WTC11 (cell line): ENCODE measurements around the gene GFRA1. TPM values are rescaled to one million over a fixed set of nuclear protein-coding genes. Genes with fewer than 3 reads are reported as not detected.

Source experiments
- ATAC-seq: fragments of 200-7000 bp; cut with Tn5 transposase; 2 replicates; pipeline ENCODE4 v1.10.0; 2021; ENCODE audit warnings: mild to moderate bottlenecking, moderate library complexity
- CTCF ChIA-PET: fragments of 300-600 bp; sonication (Branson Sonifier 250); formaldehyde crosslinking; loops from one replicate; lab custom pipeline; 2021; ENCODE audit warnings: antibody characterized with exemption; lab: Charles Lee
- POLR2A ChIA-PET: fragments of 350-600 bp; sonication (Branson Sonifier 250); formaldehyde crosslinking; loops from one replicate; lab custom pipeline; 2021; ENCODE audit warnings: antibody characterized with exemption; lab: Charles Lee
- DNase-seq: peaks from one replicate; pipeline ENCODE4 v3.0.0; 2021; ENCODE audit warnings: low spot score
- H3K27ac Mint-ChIP-seq: 2 replicates; pipeline ENCODE4 v1.8.0; 2021; ENCODE audit warnings: mixed read lengths
- H3K27me3 Mint-ChIP-seq: 2 replicates; pipeline ENCODE4 v1.8.0; 2021; ENCODE audit warnings: low read depth, mild to moderate bottlenecking, moderate library complexity, mixed read lengths
- H3K36me3 Mint-ChIP-seq: 2 replicates; pipeline ENCODE4 v1.8.0; 2021; ENCODE audit warnings: mixed read lengths
- H3K4me1 Mint-ChIP-seq: 2 replicates; pipeline ENCODE4 v1.8.0; 2022; ENCODE audit warnings: mixed read lengths
- H3K4me3 Mint-ChIP-seq: 2 replicates; pipeline ENCODE4 v1.8.0; 2021; ENCODE audit warnings: mild to moderate bottlenecking, moderate library complexity, mixed read lengths
- H3K9me3 Mint-ChIP-seq: 2 replicates; pipeline ENCODE4 v1.8.0; 2021; ENCODE audit warnings: mixed read lengths
- CBFB ChIP-seq: sonication (generic); formaldehyde crosslinking; IDR thresholded peaks from 2 replicates; pipeline ENCODE4 v1.8.1; 2022; ENCODE audit warnings: mild to moderate bottlenecking, low read depth, missing genetic modification reagents
- ELF4 ChIP-seq: sonication (generic); formaldehyde crosslinking; IDR thresholded peaks from 2 replicates; pipeline ENCODE4 v1.8.1; 2022; ENCODE audit warnings: low read depth, mild to moderate bottlenecking, moderate library complexity, missing genetic modification reagents
- ESRRA ChIP-seq: sonication (generic); formaldehyde crosslinking; IDR thresholded peaks from 2 replicates; pipeline ENCODE4 v1.8.1; 2022; ENCODE audit warnings: mild to moderate bottlenecking, missing genetic modification reagents, borderline replicate concordance
- ETV6 ChIP-seq: sonication (generic); formaldehyde crosslinking; IDR thresholded peaks from 2 replicates; pipeline ENCODE4 v1.8.1; 2022; ENCODE audit warnings: mild to moderate bottlenecking, missing genetic modification reagents
- KAT7 ChIP-seq: sonication (generic); formaldehyde crosslinking; IDR thresholded peaks from 2 replicates; pipeline ENCODE4 v1.8.1; 2023; ENCODE audit warnings: missing genetic modification reagents, mild to moderate bottlenecking, borderline replicate concordance
- MXD4 ChIP-seq: fragments of 250-450 bp; sonication (Bioruptor Pico); IDR thresholded peaks from 2 replicates; pipeline ENCODE4 v1.8.0; 2021; ENCODE audit warnings: mild to moderate bottlenecking, moderate library complexity, borderline replicate concordance
- NR2C2 ChIP-seq: sonication (generic); formaldehyde crosslinking; IDR thresholded peaks from 2 replicates; pipeline ENCODE4 v1.8.0; 2022; ENCODE audit warnings: mild to moderate bottlenecking, missing genetic modification reagents
- PRRX2 ChIP-seq: fragments of 250-450 bp; sonication (Bioruptor Pico); IDR thresholded peaks from 2 replicates; pipeline ENCODE4 v1.8.0; 2021; ENCODE audit warnings: mild to moderate bottlenecking
- ZBTB21 ChIP-seq: sonication (generic); formaldehyde crosslinking; IDR thresholded peaks from 2 replicates; pipeline ENCODE4 v1.8.1; 2023; ENCODE audit warnings: mild to moderate bottlenecking, missing genetic modification reagents, borderline replicate concordance
- ZNF232 ChIP-seq: sonication (generic); formaldehyde crosslinking; IDR thresholded peaks from 2 replicates; pipeline ENCODE4 v1.8.0; 2022; ENCODE audit warnings: mild to moderate bottlenecking, missing genetic modification reagents
- ZNF423 ChIP-seq: fragments of 250-450 bp; sonication (Bioruptor Pico); IDR thresholded peaks from 2 replicates; pipeline ENCODE4 v2.1.2; 2022; ENCODE audit warnings: mild to moderate bottlenecking, moderate library complexity
- total RNA-seq: library from RNA; stranded (reverse); gene quantifications from 3 replicates; pipeline ENCODE4 v1.2.3, GENCODE V29; 2021
- TF ChIP-seq, protein P1 (sequence below): sonication (generic); formaldehyde crosslinking; IDR thresholded peaks from 2 replicates; pipeline ENCODE4 v1.8.0; 2022; ENCODE audit warnings: mild to moderate bottlenecking, missing genetic modification reagents
- TF ChIP-seq, protein P2 (sequence below): sonication (generic); formaldehyde crosslinking; IDR thresholded peaks from 2 replicates; pipeline ENCODE4 v1.8.0; 2023; ENCODE audit warnings: mild to moderate bottlenecking, missing genetic modification reagents
- TF ChIP-seq, protein P3 (sequence below): sonication (generic); formaldehyde crosslinking; IDR thresholded peaks from 2 replicates; pipeline ENCODE4 v1.8.1; 2022; ENCODE audit warnings: low read depth, mild to moderate bottlenecking, moderate library complexity, missing genetic modification reagents, borderline replicate concordance
- TF ChIP-seq, protein P4 (sequence below): fragments of 200-600 bp; IDR thresholded peaks from 2 replicates; pipeline ENCODE4 v1.8.0; 2022; ENCODE audit warnings: antibody characterized with exemption
- TF ChIP-seq, protein P5 (sequence below): sonication (generic); formaldehyde crosslinking; IDR thresholded peaks from 2 replicates; pipeline ENCODE4 v1.8.1; 2023; ENCODE audit warnings: mild to moderate bottlenecking, moderate library complexity, missing genetic modification reagents
- TF ChIP-seq, protein P6 (sequence below): sonication (generic); formaldehyde crosslinking; IDR thresholded peaks from 2 replicates; pipeline ENCODE4 v1.8.1; 2022; ENCODE audit warnings: mild to moderate bottlenecking, missing genetic modification reagents, moderate library complexity, borderline replicate concordance

GFRA1 gene
- total RNA-seq, 1 experiment from 2014 or later = 4.4 TPM

DNA sequence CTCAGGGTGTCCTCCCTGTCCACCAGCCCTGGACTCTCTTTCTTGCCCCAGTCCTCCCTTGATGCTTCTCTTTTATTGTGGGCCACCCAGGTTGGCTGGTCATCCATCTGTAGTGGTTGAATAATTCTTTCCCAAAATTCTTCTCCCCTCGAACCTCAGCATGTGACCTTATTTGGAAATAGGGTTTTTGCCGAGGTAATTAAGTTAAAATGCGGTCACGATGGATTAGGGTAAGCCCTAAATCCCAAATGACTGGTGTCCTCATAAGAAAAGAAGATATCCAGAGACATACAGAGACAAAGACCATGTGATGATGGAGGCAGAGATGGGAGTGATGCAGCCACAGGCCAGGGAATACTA, 74.3 kb downstream of the GFRA1 start (continued):
- TF ChIP-seq, protein P1, sequence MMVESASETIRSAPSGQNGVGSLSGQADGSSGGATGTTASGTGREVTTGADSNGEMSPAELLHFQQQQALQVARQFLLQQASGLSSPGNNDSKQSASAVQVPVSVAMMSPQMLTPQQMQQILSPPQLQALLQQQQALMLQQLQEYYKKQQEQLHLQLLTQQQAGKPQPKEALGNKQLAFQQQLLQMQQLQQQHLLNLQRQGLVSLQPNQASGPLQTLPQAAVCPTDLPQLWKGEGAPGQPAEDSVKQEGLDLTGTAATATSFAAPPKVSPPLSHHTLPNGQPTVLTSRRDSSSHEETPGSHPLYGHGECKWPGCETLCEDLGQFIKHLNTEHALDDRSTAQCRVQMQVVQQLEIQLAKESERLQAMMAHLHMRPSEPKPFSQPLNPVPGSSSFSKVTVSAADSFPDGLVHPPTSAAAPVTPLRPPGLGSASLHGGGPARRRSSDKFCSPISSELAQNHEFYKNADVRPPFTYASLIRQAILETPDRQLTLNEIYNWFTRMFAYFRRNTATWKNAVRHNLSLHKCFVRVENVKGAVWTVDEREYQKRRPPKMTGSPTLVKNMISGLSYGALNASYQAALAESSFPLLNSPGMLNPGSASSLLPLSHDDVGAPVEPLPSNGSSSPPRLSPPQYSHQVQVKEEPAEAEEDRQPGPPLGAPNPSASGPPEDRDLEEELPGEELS = no peak

DNA sequence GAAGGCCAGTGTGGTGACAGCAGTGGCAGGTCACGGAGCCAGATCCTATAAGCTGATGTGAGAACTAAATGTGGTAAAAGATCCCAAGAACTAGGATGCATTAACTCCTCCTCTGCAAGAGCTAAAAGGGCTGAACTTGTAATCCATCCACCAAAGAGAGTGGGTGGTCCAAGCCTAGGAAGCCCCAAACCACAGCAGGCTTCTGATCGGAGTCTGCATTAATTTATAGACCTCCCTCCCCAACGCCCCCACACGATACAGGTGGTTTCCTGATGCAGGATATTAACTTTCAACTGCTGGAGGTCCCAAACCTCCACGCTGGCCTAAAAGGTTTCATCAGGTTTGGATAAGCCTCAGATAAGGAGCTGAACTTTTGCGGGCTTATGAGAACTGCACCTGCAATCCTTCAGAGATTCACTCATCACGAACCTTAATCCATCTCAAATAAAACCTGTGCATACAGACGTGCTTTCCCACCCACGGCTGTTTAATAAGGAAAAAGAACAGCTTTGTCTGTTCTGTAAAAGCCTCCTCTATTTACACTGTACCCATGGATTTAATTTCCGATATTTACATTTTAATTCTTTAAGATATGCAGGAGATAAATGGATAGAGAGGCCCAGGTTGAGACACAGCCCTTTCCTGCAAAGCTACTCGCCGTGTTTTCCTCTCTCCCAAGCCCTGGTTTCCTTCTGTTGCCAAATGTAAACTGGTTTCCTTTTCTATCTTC, 74.9 kb downstream of the GFRA1 start:
- ChIA-PET CTCF (no interaction called here), POLR2A (interaction anchor here (0.6 kb wide), 1 partner anchor 128 kb away, joined by 3 read pairs; no protein-coding TSS in a partner anchor)
- Mint-ChIP-seq H3K27ac (no peak overlapping the region), H3K4me1 (peaks cover 17% of the 10 kb centered on the region), H3K4me3 (no peak overlapping the region), H3K27me3 (no peaks in the 10 kb centered on the region), H3K36me3 (peaks cover 19% of the 10 kb centered on the region), H3K9me3 (peaks cover 19% of the 10 kb centered on the region)
- TF ChIP-seq ETV6 (CRISPR knock-in tag) (no peak), ZBTB21 (CRISPR knock-in tag) (no peak), CBFB (CRISPR knock-in tag) (no peak), ELF4 (CRISPR knock-in tag) (no peak), NR2C2 (CRISPR knock-in tag) (no peak), ZNF232 (CRISPR knock-in tag) (no peak), PRRX2 (CRISPR knock-in tag) (no peak), ESRRA (CRISPR knock-in tag) (no peak)
- TF ChIP-seq, protein P2, sequence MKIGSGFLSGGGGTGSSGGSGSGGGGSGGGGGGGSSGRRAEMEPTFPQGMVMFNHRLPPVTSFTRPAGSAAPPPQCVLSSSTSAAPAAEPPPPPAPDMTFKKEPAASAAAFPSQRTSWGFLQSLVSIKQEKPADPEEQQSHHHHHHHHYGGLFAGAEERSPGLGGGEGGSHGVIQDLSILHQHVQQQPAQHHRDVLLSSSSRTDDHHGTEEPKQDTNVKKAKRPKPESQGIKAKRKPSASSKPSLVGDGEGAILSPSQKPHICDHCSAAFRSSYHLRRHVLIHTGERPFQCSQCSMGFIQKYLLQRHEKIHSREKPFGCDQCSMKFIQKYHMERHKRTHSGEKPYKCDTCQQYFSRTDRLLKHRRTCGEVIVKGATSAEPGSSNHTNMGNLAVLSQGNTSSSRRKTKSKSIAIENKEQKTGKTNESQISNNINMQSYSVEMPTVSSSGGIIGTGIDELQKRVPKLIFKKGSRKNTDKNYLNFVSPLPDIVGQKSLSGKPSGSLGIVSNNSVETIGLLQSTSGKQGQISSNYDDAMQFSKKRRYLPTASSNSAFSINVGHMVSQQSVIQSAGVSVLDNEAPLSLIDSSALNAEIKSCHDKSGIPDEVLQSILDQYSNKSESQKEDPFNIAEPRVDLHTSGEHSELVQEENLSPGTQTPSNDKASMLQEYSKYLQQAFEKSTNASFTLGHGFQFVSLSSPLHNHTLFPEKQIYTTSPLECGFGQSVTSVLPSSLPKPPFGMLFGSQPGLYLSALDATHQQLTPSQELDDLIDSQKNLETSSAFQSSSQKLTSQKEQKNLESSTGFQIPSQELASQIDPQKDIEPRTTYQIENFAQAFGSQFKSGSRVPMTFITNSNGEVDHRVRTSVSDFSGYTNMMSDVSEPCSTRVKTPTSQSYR (CRISPR knock-in tag) = no peak
- TF ChIP-seq, protein P3, sequence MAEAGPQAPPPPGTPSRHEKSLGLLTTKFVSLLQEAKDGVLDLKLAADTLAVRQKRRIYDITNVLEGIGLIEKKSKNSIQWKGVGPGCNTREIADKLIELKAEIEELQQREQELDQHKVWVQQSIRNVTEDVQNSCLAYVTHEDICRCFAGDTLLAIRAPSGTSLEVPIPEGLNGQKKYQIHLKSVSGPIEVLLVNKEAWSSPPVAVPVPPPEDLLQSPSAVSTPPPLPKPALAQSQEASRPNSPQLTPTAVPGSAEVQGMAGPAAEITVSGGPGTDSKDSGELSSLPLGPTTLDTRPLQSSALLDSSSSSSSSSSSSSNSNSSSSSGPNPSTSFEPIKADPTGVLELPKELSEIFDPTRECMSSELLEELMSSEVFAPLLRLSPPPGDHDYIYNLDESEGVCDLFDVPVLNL (CRISPR knock-in tag) = no peak
- no peak for DNase-seq
- ATAC-seq = no peak

DNA sequence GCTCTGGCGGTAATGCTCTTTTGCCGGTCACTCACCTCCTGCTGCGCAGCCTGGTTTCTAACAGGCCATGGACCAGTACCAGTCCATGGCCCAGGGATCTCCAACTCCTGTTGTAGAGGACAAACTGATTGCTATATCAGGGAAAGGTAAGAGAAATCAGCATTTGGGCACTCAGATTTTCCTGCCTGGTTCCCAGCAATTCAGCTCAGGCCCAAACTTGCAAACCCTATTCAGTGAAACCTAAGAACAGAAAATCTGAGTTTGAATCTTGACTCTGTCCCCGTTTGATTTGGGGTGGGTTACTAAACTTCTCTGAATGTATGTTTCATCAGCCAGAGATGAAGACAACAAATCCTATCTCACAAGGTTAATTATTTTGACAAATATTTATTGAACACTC, 77.4 kb downstream of the GFRA1 start:
- Mint-ChIP-seq H3K27me3 (no peaks in the 10 kb centered on the region), H3K9me3 (peaks cover 19% of the 10 kb centered on the region), H3K4me1 (peaks cover 17% of the 10 kb centered on the region), H3K36me3 (peaks cover 19% of the 10 kb centered on the region), H3K27ac (no peak overlapping the region), H3K4me3 (no peak overlapping the region)
- no peak for ATAC-seq
- ChIA-PET POLR2A (no interaction called here), CTCF (no interaction called here)
- TF ChIP-seq, protein P4, sequence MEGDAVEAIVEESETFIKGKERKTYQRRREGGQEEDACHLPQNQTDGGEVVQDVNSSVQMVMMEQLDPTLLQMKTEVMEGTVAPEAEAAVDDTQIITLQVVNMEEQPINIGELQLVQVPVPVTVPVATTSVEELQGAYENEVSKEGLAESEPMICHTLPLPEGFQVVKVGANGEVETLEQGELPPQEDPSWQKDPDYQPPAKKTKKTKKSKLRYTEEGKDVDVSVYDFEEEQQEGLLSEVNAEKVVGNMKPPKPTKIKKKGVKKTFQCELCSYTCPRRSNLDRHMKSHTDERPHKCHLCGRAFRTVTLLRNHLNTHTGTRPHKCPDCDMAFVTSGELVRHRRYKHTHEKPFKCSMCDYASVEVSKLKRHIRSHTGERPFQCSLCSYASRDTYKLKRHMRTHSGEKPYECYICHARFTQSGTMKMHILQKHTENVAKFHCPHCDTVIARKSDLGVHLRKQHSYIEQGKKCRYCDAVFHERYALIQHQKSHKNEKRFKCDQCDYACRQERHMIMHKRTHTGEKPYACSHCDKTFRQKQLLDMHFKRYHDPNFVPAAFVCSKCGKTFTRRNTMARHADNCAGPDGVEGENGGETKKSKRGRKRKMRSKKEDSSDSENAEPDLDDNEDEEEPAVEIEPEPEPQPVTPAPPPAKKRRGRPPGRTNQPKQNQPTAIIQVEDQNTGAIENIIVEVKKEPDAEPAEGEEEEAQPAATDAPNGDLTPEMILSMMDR = no peak
- no peak for TF ChIP-seq MXD4 (CRISPR knock-in tag)
- TF ChIP-seq, protein P5, sequence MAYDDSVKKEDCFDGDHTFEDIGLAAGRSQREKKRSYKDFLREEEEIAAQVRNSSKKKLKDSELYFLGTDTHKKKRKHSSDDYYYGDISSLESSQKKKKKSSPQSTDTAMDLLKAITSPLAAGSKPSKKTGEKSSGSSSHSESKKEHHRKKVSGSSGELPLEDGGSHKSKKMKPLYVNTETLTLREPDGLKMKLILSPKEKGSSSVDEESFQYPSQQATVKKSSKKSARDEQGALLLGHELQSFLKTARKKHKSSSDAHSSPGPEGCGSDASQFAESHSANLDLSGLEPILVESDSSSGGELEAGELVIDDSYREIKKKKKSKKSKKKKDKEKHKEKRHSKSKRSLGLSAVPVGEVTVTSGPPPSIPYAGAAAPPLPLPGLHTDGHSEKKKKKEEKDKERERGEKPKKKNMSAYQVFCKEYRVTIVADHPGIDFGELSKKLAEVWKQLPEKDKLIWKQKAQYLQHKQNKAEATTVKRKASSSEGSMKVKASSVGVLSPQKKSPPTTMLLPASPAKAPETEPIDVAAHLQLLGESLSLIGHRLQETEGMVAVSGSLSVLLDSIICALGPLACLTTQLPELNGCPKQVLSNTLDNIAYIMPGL (CRISPR knock-in tag) = no peak
- TF ChIP-seq, protein P6, sequence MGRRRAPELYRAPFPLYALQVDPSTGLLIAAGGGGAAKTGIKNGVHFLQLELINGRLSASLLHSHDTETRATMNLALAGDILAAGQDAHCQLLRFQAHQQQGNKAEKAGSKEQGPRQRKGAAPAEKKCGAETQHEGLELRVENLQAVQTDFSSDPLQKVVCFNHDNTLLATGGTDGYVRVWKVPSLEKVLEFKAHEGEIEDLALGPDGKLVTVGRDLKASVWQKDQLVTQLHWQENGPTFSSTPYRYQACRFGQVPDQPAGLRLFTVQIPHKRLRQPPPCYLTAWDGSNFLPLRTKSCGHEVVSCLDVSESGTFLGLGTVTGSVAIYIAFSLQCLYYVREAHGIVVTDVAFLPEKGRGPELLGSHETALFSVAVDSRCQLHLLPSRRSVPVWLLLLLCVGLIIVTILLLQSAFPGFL (CRISPR knock-in tag) = no peak
- no peak for TF ChIP-seq KAT7 (CRISPR knock-in tag)
- TF ChIP-seq ZNF423 = no peak
- no peak for DNase-seq
